WTC11 (cell line): ENCODE measurements around the gene ZNF254.

Experiments used
- NR1H2 ChIP-seq: sonication (generic); formaldehyde crosslinking; IDR thresholded peaks from 2 replicates; pipeline ENCODE4 v1.9.0; 2021; ENCODE audit warnings: mild to moderate bottlenecking, moderate library complexity, missing genetic modification reagents
- TEAD4 ChIP-seq: sonication (generic); formaldehyde crosslinking; IDR thresholded peaks from 2 replicates; pipeline ENCODE4 v1.8.0; 2022; ENCODE audit warnings: mild to moderate bottlenecking, missing genetic modification reagents
- ZNF121 ChIP-seq: sonication (generic); formaldehyde crosslinking; IDR thresholded peaks from 2 replicates; pipeline ENCODE4 v1.8.0; 2023; ENCODE audit warnings: missing genetic modification reagents
- TF ChIP-seq, protein P1 (sequence below): fragments of 200-600 bp; IDR thresholded peaks from 2 replicates; pipeline ENCODE4 v1.8.0; 2022; ENCODE audit warnings: antibody characterized with exemption

DNA sequence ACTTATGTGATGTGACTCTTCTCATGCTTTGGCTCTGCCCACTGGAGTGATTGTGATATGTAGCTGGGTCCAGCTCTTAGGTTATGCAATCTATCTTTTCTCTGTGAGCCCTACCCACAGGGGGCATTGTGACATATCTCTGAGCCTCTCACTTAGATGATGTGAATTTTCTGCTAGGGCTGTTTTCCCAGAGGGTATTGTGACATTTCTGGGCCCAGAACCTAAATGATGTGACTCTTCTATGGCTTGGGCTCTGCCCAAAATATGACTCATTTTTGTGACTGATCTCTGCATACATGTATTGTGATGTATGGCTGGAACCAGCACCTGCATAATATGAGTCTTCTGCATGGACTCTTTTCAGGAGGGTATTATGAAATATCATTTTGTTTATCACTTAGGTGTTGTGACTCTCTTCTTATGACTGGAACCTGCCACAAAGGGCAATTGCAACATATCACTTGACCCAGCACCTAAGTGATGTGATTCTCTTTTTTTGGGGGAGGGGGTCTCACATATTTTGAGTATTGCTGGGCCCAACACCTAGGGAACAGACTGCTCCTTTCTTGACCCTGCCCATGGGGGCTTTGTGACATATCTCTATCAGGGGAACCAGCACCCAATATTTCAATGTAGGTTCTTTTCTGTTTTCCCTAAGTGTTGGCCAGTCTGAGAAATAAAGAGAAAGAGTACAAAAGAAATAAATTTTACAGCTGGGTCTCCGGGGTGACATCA lies 12.1 kb upstream of the ZNF254 start:
- TF ChIP-seq TEAD4 (CRISPR knock-in tag): no peak
- TF ChIP-seq NR1H2: no peak
- TF ChIP-seq, protein P1, sequence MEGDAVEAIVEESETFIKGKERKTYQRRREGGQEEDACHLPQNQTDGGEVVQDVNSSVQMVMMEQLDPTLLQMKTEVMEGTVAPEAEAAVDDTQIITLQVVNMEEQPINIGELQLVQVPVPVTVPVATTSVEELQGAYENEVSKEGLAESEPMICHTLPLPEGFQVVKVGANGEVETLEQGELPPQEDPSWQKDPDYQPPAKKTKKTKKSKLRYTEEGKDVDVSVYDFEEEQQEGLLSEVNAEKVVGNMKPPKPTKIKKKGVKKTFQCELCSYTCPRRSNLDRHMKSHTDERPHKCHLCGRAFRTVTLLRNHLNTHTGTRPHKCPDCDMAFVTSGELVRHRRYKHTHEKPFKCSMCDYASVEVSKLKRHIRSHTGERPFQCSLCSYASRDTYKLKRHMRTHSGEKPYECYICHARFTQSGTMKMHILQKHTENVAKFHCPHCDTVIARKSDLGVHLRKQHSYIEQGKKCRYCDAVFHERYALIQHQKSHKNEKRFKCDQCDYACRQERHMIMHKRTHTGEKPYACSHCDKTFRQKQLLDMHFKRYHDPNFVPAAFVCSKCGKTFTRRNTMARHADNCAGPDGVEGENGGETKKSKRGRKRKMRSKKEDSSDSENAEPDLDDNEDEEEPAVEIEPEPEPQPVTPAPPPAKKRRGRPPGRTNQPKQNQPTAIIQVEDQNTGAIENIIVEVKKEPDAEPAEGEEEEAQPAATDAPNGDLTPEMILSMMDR: no peak
- TF ChIP-seq ZNF121: no peak
